ENCODE results near the gene RNF212.
A peak's percentile ranks its signal among the peaks of the same experiment; 100 is the strongest.

RNF212 gene

DNA sequence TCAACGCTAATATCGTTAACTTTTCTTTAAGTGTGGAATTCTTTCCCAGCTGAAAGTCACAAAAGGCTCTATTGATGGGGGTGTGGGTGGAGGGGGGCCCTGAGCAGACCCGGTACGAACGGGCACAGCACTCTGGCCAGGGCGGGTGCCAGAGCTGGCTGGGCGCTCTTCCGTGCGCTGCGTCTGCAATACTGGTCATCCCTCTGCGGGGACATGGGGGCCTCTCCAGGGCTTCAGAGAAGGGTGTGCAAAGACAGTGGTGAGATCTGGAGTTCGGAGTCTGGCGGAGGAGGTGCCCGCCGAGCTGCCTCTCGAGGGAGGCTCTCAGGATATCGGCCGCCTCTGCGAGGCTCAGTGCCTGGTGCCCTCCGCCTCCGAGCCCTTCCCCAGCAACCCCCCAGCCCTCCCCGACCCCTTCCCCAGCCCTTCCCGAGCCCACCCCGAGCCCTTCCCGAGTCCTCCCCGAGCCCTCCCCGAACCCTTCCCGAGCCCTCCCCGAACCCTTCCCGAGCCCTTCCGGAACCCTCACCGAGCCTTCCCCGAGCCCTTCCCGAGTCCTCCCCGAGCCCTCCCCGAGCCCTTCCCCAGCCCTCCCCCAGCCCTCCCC lies 67.7 kb downstream of the RNF212 start:
- H3K4me1 Mint-ChIP-seq (ENCODE audit: low read depth), result peaks cover 10% of the 10 kb centered on the region
- H3K27me3 Mint-ChIP-seq, result peaks cover 57% of the 10 kb centered on the region
- no peak overlapping the region for H3K27ac Mint-ChIP-seq
- no peaks in the 10 kb centered on the region for H3K36me3 Mint-ChIP-seq (ENCODE audit: low read depth)
- no peak overlapping the region for H3K4me3 Mint-ChIP-seq
- no peak for DNase-seq
- no peaks in the 10 kb centered on the region for H3K9me3 Mint-ChIP-seq

GRCh38 chr4:1045193-1045594 lies 68.2 kb downstream of the RNF212 start:
- Mint-ChIP-seq H3K4me3 (no peak overlapping the region), H3K27ac (no peak overlapping the region), H3K27me3 (peaks cover 54% of the 10 kb centered on the region), H3K4me1 (ENCODE audit: low read depth) (peaks cover 10% of the 10 kb centered on the region), H3K36me3 (ENCODE audit: low read depth) (no peaks in the 10 kb centered on the region), H3K9me3 (no peaks in the 10 kb centered on the region)
- no peak for DNase-seq

DNA sequence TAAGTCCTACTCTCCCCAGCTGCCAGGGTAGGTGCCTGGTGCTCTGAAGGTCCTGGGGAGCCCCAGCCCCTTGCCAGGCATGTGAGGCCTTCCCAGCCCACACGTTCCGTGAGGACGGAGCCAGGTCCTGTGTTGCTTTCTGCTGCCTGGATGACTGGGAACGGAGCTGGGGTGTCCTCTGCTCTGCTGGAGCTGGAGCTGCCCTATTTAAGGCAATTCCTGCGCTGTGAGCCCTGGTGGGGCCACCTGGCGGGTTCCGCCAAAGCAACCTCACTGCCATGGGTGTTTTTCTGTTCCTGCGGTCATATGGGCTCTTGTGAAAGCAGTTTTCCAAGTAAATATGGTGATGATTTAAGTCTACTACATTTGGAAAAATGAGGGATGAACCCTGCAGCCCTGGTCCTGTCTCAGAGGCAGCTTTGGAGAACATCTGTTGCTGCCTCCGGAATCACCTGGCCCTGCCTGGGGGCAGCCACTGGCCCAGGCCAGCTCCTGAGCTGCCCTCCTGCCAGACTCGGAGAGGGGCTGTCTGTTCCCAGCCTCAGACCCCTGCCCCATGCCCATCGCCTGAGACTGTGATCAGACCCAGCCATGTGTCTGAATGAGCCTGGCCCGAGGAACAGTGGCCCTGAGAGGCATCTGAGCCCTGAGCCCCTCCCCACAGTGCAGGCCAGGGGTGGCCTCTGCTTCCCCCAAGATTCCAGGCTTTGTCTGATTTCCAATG lies 68.7 kb downstream of the RNF212 start:
- peaks cover 50% of the 10 kb centered on the region for H3K27me3 Mint-ChIP-seq
- H3K27ac Mint-ChIP-seq, result no peak overlapping the region
- DNase-seq, result no peak
- peaks cover 10% of the 10 kb centered on the region for H3K4me1 Mint-ChIP-seq (ENCODE audit: low read depth)
- no peaks in the 10 kb centered on the region for H3K36me3 Mint-ChIP-seq (ENCODE audit: low read depth)
- no peak overlapping the region for H3K4me3 Mint-ChIP-seq
- H3K9me3 Mint-ChIP-seq, result no peaks in the 10 kb centered on the region

DNA sequence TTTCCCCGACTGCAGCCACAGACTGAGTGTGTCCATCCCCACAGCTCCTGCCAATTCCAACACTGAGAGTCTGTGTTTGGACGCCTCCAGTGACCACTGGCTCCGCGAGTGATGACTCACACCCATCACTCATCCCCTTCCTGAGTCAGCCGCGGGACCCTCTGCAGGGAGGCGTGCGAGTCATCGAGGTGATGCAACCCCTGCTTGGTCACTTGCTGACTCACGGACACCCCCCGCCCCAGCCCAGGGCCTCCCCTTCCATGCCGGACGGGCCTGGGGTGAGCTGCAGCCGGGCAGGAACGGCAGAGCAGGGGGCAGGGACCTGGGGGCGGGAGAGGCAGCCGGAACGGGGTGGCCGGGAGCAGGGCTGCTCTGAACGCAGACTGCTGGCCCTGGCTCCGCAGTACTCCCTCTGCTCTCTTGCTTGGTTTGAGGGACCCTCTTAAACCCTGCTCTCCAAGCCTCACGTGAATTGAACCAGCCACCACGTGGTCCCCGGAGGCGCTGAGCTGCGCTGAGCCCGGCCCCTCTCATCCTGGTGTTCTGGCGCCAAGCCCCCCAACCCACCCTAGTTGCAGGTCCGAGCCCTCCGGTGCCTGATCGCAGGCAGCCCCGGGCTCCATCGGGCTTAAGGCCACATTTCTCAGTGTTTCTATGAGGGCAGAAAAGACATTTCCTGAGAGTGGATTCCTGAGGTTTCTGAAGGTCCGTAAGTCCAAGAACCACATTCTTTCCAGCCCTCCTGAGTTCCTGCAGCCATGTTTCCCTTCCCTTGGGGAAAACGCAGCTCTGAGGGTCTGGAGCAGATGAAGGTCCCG lies 69.5 kb downstream of the RNF212 start:
- Mint-ChIP-seq H3K4me1 (ENCODE audit: low read depth) (peaks cover 9% of the 10 kb centered on the region), H3K27me3 (peaks cover 43% of the 10 kb centered on the region), H3K9me3 (no peaks in the 10 kb centered on the region), H3K4me3 (no peak overlapping the region), H3K36me3 (ENCODE audit: low read depth) (no peaks in the 10 kb centered on the region), H3K27ac (no peak overlapping the region)
- DNase-seq, result peak; percentile 51

GRCh38 chr4:1043162-1043561 lies 70.2 kb downstream of the RNF212 start:
- peaks cover 37% of the 10 kb centered on the region for H3K27me3 Mint-ChIP-seq
- no peaks in the 10 kb centered on the region for H3K9me3 Mint-ChIP-seq
- H3K4me1 Mint-ChIP-seq (ENCODE audit: low read depth), result peaks cover 5% of the 10 kb centered on the region
- DNase-seq, result no peak
- no peak overlapping the region for H3K4me3 Mint-ChIP-seq
- no peak overlapping the region for H3K27ac Mint-ChIP-seq
- no peaks in the 10 kb centered on the region for H3K36me3 Mint-ChIP-seq (ENCODE audit: low read depth)

DNA sequence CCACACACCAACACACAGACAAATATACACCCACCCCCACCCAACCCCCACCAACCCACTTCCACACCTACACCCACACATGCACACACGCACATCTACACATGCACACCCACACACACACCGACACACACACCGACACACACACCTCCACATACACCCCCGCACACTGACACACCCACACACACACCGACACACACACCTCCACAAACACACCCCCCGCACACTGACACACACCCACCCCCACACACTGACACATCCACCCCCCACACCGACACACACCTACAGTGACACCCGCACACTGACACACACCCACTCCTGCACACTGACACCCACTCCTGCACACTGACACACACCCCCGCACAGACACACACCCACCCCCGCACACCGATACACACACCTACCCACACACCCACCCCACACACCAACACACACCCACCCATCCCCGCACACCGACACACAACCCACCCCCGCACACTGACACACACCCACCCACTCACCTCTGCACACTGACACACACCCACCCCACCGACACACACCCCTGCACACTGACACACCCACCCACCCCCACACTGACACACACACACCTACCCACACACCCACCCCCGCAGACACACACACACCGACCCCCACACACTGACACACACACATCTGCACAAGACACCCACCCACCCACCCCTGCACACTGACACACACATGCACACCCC lies 70.9 kb downstream of the RNF212 start:
- Mint-ChIP-seq H3K9me3 (no peaks in the 10 kb centered on the region), H3K4me3 (no peak overlapping the region), H3K27ac (no peak overlapping the region), H3K36me3 (ENCODE audit: low read depth) (no peaks in the 10 kb centered on the region), H3K27me3 (peaks cover 30% of the 10 kb centered on the region), H3K4me1 (ENCODE audit: low read depth) (peaks cover 5% of the 10 kb centered on the region)
- no peak for DNase-seq

DNA sequence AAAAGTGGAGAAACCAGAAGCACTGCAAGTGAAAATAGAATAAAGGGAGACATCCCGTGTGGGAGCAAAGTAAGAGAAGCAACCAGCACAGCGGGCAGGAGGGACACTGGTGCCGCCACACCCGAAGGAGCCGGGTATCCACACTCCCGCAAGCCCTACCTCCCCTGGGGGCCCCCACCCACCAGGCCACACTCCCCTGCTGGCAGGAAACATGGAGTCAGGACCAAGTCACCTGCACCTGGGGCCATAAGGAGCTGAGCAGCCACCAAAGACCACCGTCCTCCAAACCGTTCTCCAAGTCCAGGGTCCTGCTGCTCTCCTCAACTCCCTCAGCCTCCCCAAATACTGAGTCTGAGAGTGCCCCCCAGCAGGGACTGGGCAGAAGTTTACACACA lies 71.4 kb downstream of the RNF212 start:
- peaks cover 25% of the 10 kb centered on the region for H3K27me3 Mint-ChIP-seq
- H3K9me3 Mint-ChIP-seq, result no peaks in the 10 kb centered on the region
- no peak overlapping the region for H3K27ac Mint-ChIP-seq
- DNase-seq, result no peak
- H3K4me1 Mint-ChIP-seq (ENCODE audit: low read depth), result peaks cover 5% of the 10 kb centered on the region
- H3K36me3 Mint-ChIP-seq (ENCODE audit: low read depth), result no peaks in the 10 kb centered on the region
- H3K4me3 Mint-ChIP-seq, result no peak overlapping the region

DNA sequence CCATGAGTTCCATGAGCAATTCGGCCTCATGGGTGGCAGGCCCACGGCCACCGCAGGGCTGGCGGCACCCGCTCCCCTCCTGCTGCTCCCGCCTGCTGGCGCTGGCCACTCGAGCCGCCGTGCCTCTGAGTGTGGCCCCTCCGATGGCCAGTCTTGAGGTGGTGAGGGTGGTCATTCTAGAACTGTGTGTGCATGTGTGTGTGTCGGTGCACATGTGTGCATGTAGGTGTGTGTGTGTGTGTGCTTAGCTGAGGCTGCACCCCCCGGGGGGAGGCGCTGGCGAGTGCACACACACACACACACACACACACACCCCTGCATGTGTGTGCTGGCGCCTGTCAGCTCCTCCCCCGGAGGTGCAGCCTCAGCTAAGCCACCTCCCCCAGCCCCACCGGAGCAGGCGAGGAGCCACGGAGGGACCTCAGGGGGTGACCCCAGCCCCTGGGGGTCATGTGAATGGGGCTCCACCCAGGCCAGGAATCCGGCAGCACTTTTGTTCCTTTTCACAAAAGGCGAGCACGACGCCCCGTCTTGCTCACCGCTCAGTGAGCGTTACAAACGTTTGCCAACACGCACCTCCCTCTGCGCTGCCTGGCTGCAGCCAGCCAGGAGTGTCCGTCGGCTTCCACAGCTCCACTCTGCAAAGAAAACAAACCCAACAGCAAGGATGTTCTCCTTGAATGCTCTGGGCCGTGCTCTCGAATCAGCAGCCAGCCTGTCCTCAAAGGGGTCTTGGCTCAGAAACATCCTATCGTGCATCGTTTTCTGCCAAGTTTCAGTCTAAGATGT lies 72.0 kb downstream of the RNF212 start:
- Mint-ChIP-seq H3K4me3 (no peak overlapping the region), H3K4me1 (ENCODE audit: low read depth) (peaks cover 3% of the 10 kb centered on the region), H3K27me3 (peaks cover 21% of the 10 kb centered on the region), H3K27ac (no peak overlapping the region), H3K9me3 (no peaks in the 10 kb centered on the region), H3K36me3 (ENCODE audit: low read depth) (no peaks in the 10 kb centered on the region)
- no peak for DNase-seq

DNA sequence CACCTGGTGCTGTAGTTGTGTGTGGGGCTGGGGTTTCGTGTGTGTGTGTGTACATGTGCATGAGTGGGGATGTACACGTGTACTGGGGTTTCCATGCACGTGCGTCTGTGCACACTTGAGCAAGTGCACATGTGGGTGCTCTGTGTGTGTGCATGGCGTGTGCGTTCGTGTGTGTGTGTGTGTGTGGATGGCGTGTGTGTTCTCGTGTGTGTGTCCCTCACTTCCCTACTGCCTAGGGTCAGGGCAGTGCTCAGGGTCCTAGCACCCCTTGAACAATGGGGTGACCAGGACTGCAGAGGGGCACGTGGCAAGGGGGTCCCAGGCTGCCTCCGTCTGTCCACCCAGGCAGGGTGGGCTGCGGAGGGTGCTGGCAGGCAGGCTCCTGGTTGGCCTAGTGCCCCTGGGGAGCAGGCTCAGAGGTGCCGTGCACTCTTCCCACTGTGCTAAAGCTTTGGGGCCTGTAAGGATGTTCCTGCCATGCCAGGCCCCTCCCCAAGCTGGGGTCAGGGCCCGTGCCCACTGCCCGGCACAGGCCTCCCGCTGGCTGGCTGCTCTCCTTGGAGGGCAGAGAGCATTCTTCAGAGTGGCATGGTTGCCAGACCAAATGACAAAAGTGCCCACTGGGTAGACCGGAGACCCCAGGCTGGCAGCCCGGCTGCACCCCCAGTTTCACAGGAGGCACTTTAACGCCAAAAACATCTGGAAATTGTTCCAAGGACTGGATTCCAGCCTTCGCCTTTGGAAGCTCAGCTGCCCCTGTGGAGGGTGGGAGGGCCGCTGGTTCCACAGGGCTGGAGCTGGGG lies 72.8 kb downstream of the RNF212 start:
- no peaks in the 10 kb centered on the region for H3K9me3 Mint-ChIP-seq
- no peak for DNase-seq
- H3K27ac Mint-ChIP-seq, result no peak overlapping the region
- H3K4me1 Mint-ChIP-seq (ENCODE audit: low read depth), result peaks cover 3% of the 10 kb centered on the region
- H3K36me3 Mint-ChIP-seq (ENCODE audit: low read depth), result no peaks in the 10 kb centered on the region
- peaks cover 19% of the 10 kb centered on the region for H3K27me3 Mint-ChIP-seq
- no peak overlapping the region for H3K4me3 Mint-ChIP-seq

GRCh38 chr4:1039493-1040343 lies 73.6 kb downstream of the RNF212 start:
- H3K4me1 Mint-ChIP-seq (ENCODE audit: low read depth), result peaks cover 3% of the 10 kb centered on the region
- H3K9me3 Mint-ChIP-seq, result no peaks in the 10 kb centered on the region
- H3K27me3 Mint-ChIP-seq, result peaks cover 11% of the 10 kb centered on the region
- H3K27ac Mint-ChIP-seq, result no peak overlapping the region
- no peaks in the 10 kb centered on the region for H3K36me3 Mint-ChIP-seq (ENCODE audit: low read depth)
- DNase-seq, result no peak
- H3K4me3 Mint-ChIP-seq, result no peak overlapping the region

GRCh38 chr4:1038948-1039492 lies 74.3 kb downstream of the RNF212 start:
- Mint-ChIP-seq H3K4me1 (ENCODE audit: low read depth) (peaks cover 3% of the 10 kb centered on the region), H3K27ac (no peak overlapping the region), H3K27me3 (peaks cover 4% of the 10 kb centered on the region), H3K36me3 (ENCODE audit: low read depth) (no peaks in the 10 kb centered on the region), H3K9me3 (no peaks in the 10 kb centered on the region), H3K4me3 (no peak overlapping the region)
- DNase-seq, result no peak

- no peaks in the 10 kb centered on the region for H3K27me3 Mint-ChIP-seq
- no peaks in the 10 kb centered on the region for H3K36me3 Mint-ChIP-seq (ENCODE audit: low read depth)
- H3K4me3 Mint-ChIP-seq, result no peak overlapping the region
- H3K9me3 Mint-ChIP-seq, result no peaks in the 10 kb centered on the region
- H3K4me1 Mint-ChIP-seq (ENCODE audit: low read depth), result no peaks in the 10 kb centered on the region
- no peak overlapping the region for H3K27ac Mint-ChIP-seq
- DNase-seq, result no peak
Measured at GRCh38 chr4:1036976-1037810, 76.2 kb downstream of the RNF212 start.

Data from activated T-cell treated with anti-CD3 and anti-CD28 coated beads, Interleukin-2, amount 50 U/mL, for 24 hours (primary cell).